ENCODE data around the gene MBOAT2.
"Not testable (repeated sequence)": the region's sequence is repeated elsewhere in the genome, so short reads cannot be mapped to it uniquely, and the experiment has no call there.

The MBOAT2 gene

GRCh38 chr2:9003616-9004337 lies at the start of gene MBOAT2:
Gene MBOAT2, minus strand, starts transcription at chr2:9003684. Its CDS starts 70 bp downstream, at chr2:9003614.
- peak; percentile 82 for DNase-seq

- no peak for DNase-seq
Measured at GRCh38 chr2:9052821-9053533, 49.5 kb upstream of the MBOAT2 start.

GRCh38 chr2:9051451-9051850 lies 48.0 kb upstream of the MBOAT2 start:
- not testable (repeated sequence) for DNase-seq

- DNase-seq: no peak
Measured at GRCh38 chr2:9050122-9050809, 46.8 kb upstream of the MBOAT2 start.

GRCh38 chr2:9045595-9045994 lies 42.1 kb upstream of the MBOAT2 start:
- no peak for DNase-seq

- not testable (repeated sequence) for DNase-seq
Measured at GRCh38 chr2:9043491-9043890, 40.0 kb upstream of the MBOAT2 start.

- DNase-seq: no peak
Measured at GRCh38 chr2:9037166-9037565, 33.7 kb upstream of the MBOAT2 start.

GRCh38 chr2:9033385-9034168 lies 30.1 kb upstream of the MBOAT2 start:
- peak; percentile 20 for DNase-seq

GRCh38 chr2:9032536-9033255 lies 29.2 kb upstream of the MBOAT2 start:
- no peak for DNase-seq

GRCh38 chr2:9032121-9032520 lies 28.6 kb upstream of the MBOAT2 start:
- DNase-seq: no peak

- no peak for DNase-seq
Measured at GRCh38 chr2:9031246-9031645, 27.8 kb upstream of the MBOAT2 start.

GRCh38 chr2:9030841-9031240 lies 27.4 kb upstream of the MBOAT2 start:
- DNase-seq: no peak

- DNase-seq: no peak
Measured at GRCh38 chr2:9030190-9030589, 26.7 kb upstream of the MBOAT2 start.

GRCh38 chr2:9029721-9030120 lies 26.2 kb upstream of the MBOAT2 start:
- no peak for DNase-seq

GRCh38 chr2:9027884-9028283 lies 24.4 kb upstream of the MBOAT2 start:
- DNase-seq: no peak

GRCh38 chr2:9025746-9026145 lies 22.3 kb upstream of the MBOAT2 start:
- no peak for DNase-seq

GRCh38 chr2:9024575-9024974 lies 21.1 kb upstream of the MBOAT2 start:
- DNase-seq: no peak

- no peak for DNase-seq
Measured at GRCh38 chr2:9021563-9022211, 18.2 kb upstream of the MBOAT2 start.

- DNase-seq: no peak
Measured at GRCh38 chr2:9020267-9020666, 16.8 kb upstream of the MBOAT2 start.

- DNase-seq: no peak
Measured at GRCh38 chr2:9018534-9018933, 15.1 kb upstream of the MBOAT2 start.

GRCh38 chr2:9018109-9018508 lies 14.6 kb upstream of the MBOAT2 start:
- DNase-seq: no peak

GRCh38 chr2:9017411-9017810 lies 13.9 kb upstream of the MBOAT2 start:
- no peak for DNase-seq

Data from activated CD4-positive, alpha-beta T cell treated with anti-CD3 and anti-CD28 coated beads, Interleukin-2, amount 50 U/mL, for 16 hours (primary cell).